ENCODE measurements around the gene PLD5.

Gene PLD5

GRCh38 chr1:242546849-242547729 is 22.6 kb upstream of the PLD5 start:
- H3K4me3 ChIP-seq (ENCODE audit: low read depth, low read length) = no peak overlapping the region
- DNase-seq (ENCODE audit: low read depth) = no peak
- no peak for TF ChIP-seq CTCF (conservative IDR thresholded peaks at IDR 0.05; ENCODE audit: low read depth, low read length)

GRCh38 chr1:242546441-242546840 is 21.9 kb upstream of the PLD5 start:
- H3K4me3 ChIP-seq (ENCODE audit: low read depth, low read length) = no peak overlapping the region
- TF ChIP-seq CTCF (conservative IDR thresholded peaks at IDR 0.05; ENCODE audit: low read depth, low read length) = no peak
- DNase-seq (ENCODE audit: low read depth) = no peak

- DNase-seq (ENCODE audit: low read depth) = no peak
- TF ChIP-seq CTCF (conservative IDR thresholded peaks at IDR 0.05; ENCODE audit: low read depth, low read length) = no peak
- no peak overlapping the region for H3K4me3 ChIP-seq (ENCODE audit: low read depth, low read length)
Observed at GRCh38 chr1:242544071-242544470, 19.6 kb upstream of the PLD5 start.

GRCh38 chr1:242542271-242542670 is 17.8 kb upstream of the PLD5 start:
- H3K4me3 ChIP-seq (ENCODE audit: low read depth, low read length) = no peak overlapping the region
- DNase-seq (ENCODE audit: low read depth) = no peak
- TF ChIP-seq CTCF (conservative IDR thresholded peaks at IDR 0.05; ENCODE audit: low read depth, low read length) = no peak

GRCh38 chr1:242535986-242536385 is 11.5 kb upstream of the PLD5 start:
- TF ChIP-seq CTCF (conservative IDR thresholded peaks at IDR 0.05; ENCODE audit: low read depth, low read length) = no peak
- no peak overlapping the region for H3K4me3 ChIP-seq (ENCODE audit: low read depth, low read length)
- DNase-seq (ENCODE audit: low read depth) = no peak

- no peak for DNase-seq (ENCODE audit: low read depth)
- no peak overlapping the region for H3K4me3 ChIP-seq (ENCODE audit: low read depth, low read length)
- TF ChIP-seq CTCF (conservative IDR thresholded peaks at IDR 0.05; ENCODE audit: low read depth, low read length) = no peak
Observed at GRCh38 chr1:242534753-242535152, 10.3 kb upstream of the PLD5 start.

- DNase-seq (ENCODE audit: low read depth) = no peak
- no peak overlapping the region for H3K4me3 ChIP-seq (ENCODE audit: low read depth, low read length)
- TF ChIP-seq CTCF (conservative IDR thresholded peaks at IDR 0.05; ENCODE audit: low read depth, low read length) = no peak
Observed at GRCh38 chr1:242530761-242531160, 6.3 kb upstream of the PLD5 start.
